GM12878 (cell line): Measurements from ENCODE around the gene TRIM8. TPM values are rescaled to one million over a fixed set of nuclear protein-coding genes. Genes with fewer than 3 reads are reported as not detected.

Source experiments
- ATAC-seq: fragments of 200-7000 bp; cut with Tn5 transposase; 3 replicates; pipeline ENCODE4 v1.9.1; 2020; ENCODE audit warnings: mild to moderate bottlenecking, moderate library complexity
- BruUV-seq: library from RNA; stranded (reverse); fragments of 400-500 nt; replicated peaks from 2 replicates; lab custom pipeline; 2021; lab: Mats Ljungman, UMichigan
- CTCF ChIA-PET: fragments of 300-600 bp; sonication (Branson Sonifier 250); formaldehyde crosslinking; extraction: SDS; loops from one replicate; lab custom pipeline; 2021; ENCODE audit warnings: inconsistent platforms; lab: Yijun Ruan, JAX
- POLR2A ChIA-PET: fragments of 350-600 bp; formaldehyde crosslinking; extraction: SDS; loops from one replicate; lab custom pipeline; 2021; ENCODE audit warnings: inconsistent platforms; lab: Charles Lee
- RAD21 ChIA-PET: fragments of 300-600 bp; sonication (Branson Sonifier 250); formaldehyde crosslinking; loops from one replicate; lab custom pipeline; 2023; ENCODE audit warnings: antibody characterized with exemption; ENCODE audit not compliant: unreplicated experiment; lab: Charles Lee
- SMC1A ChIA-PET: fragments of 300-600 bp; sonication (Branson Sonifier 250); formaldehyde crosslinking; loops from one replicate; lab custom pipeline; 2023; ENCODE audit not compliant: unreplicated experiment, uncharacterized antibody; lab: Charles Lee
- DNase-seq: peaks from one replicate; pipeline ENCODE4 v3.0.0-alpha.2; 2011; ENCODE audit warnings: low read depth, low spot score
- FAIRE-seq: peaks from 3 replicates; lab custom pipeline; 2011; peaks lifted over from hg19 to GRCh38; lab: Jason Lieb, UNC
- H2AFZ ChIP-seq: 2 replicates; pipeline ENCODE4 v1.6.0; 2011; ENCODE audit warnings: low read depth, low read length, control low read depth; ENCODE audit not compliant: control insufficient read depth
- H3K27ac ChIP-seq: 2 replicates; pipeline ENCODE4 v1.5.1; 2011; ENCODE audit warnings: control low read depth; ENCODE audit not compliant: control insufficient read depth, insufficient read depth
- H3K27me3 ChIP-seq, 2 experiments: replicated peaks in 1 of 2; 2 replicates each; pipeline versions ENCODE4 v1.6.0 to v1.6.1; 2011; ENCODE audit warnings: low read length in 1 of 2; ENCODE audit not compliant: control insufficient read depth in 2 of 2, insufficient read depth in 2 of 2
- H3K36me3 ChIP-seq, 2 experiments: 2 replicates each; pipeline ENCODE4 v1.5.1; 2011; ENCODE audit warnings: low read length in 1 of 2; ENCODE audit not compliant: control insufficient read depth in 2 of 2, insufficient read depth in 2 of 2
- H3K4me1 ChIP-seq: 2 replicates; pipeline ENCODE4 v1.6.1; 2011; ENCODE audit warnings: mild to moderate bottlenecking, low read length, moderate library complexity, mixed read lengths; ENCODE audit not compliant: control insufficient read depth, insufficient read depth
- H3K4me2 ChIP-seq: 2 replicates; pipeline ENCODE4 v1.6.0; 2011; ENCODE audit warnings: control low read depth; ENCODE audit not compliant: control insufficient read depth, insufficient read depth
- H3K4me3 ChIP-seq: fragments of 200-600 bp; sonication (generic); 2 replicates; pipeline ENCODE4 v1.5.1; 2016
- H3K79me2 ChIP-seq: 2 replicates; pipeline ENCODE4 v1.6.0; 2011; ENCODE audit warnings: low read length; ENCODE audit not compliant: control insufficient read depth, insufficient read depth
- H3K9ac ChIP-seq: 2 replicates; pipeline ENCODE4 v1.8.0; 2011; ENCODE audit warnings: low read length, control low read depth, mixed read lengths; ENCODE audit not compliant: control insufficient read depth, insufficient read depth
- H3K9me3 ChIP-seq: replicated peaks from 3 replicates; pipeline ENCODE4 v1.5.1; 2011; ENCODE audit warnings: mild to moderate bottlenecking, low read length; ENCODE audit not compliant: control insufficient read depth, insufficient read depth
- H4K20me1 ChIP-seq: 2 replicates; pipeline ENCODE4 v1.6.0; 2011; ENCODE audit not compliant: control insufficient read depth, insufficient read depth
- CHD2 ChIP-seq: IDR thresholded peaks from 2 replicates; pipeline ENCODE4 v1.6.1; 2011; ENCODE audit warnings: low read depth, low read length, improper control_type of control experiment, borderline replicate concordance
- DPF2 ChIP-seq: fragments of 450-650 bp; IDR thresholded peaks from 2 replicates; pipeline ENCODE4 v1.6.1; 2017; ENCODE audit warnings: mild to moderate bottlenecking
- GABPA ChIP-seq: IDR thresholded peaks from 2 replicates; pipeline ENCODE4 v1.6.1; 2014; ENCODE audit warnings: antibody characterized with exemption, low read depth, mild to moderate bottlenecking, inconsistent platforms
- GATAD2B ChIP-seq: fragments of 450-650 bp; conservative IDR thresholded peaks from 2 replicates; pipeline ENCODE4 v1.6.1; 2017; ENCODE audit warnings: low read depth, mild to moderate bottlenecking, moderate library complexity
- HCFC1 ChIP-seq: fragments of 150-350 bp; IDR thresholded peaks from 2 replicates; pipeline ENCODE4 v1.6.1; 2014; ENCODE audit warnings: low read length
- MYC ChIP-seq: IDR thresholded peaks from 2 replicates; pipeline ENCODE4 v1.6.1; 2011; ENCODE audit warnings: mild to moderate bottlenecking, low read length, moderate library complexity, inconsistent platforms; ENCODE audit not compliant: insufficient read depth, insufficient replicate concordance, insufficient read length, severe bottlenecking
- POLR2AphosphoS5 ChIP-seq: IDR thresholded peaks from 2 replicates; pipeline ENCODE4 v1.6.1; 2011; ENCODE audit warnings: mild to moderate bottlenecking, low read length, inconsistent platforms
- POU2F2 ChIP-seq: IDR thresholded peaks from 3 replicates; pipeline ENCODE4 v1.6.1; 2011; ENCODE audit warnings: low read depth, mild to moderate bottlenecking, low read length, borderline replicate concordance
- RAD21 ChIP-seq: IDR thresholded peaks from 2 replicates; pipeline ENCODE4 v1.6.1; 2011; ENCODE audit warnings: mild to moderate bottlenecking, low read depth, low read length, moderate library complexity; ENCODE audit not compliant: insufficient read depth
- RB1 ChIP-seq: fragments of 450-650 bp; formaldehyde crosslinking; IDR thresholded peaks from 2 replicates; pipeline ENCODE4 v1.6.1; 2017; ENCODE audit warnings: mild to moderate bottlenecking, borderline replicate concordance
- SP1 ChIP-seq: IDR thresholded peaks from one replicate; pipeline ENCODE4 v1.6.1; 2011; ENCODE audit warnings: low read depth, low read length
- WGBS: methylation state at CpG from one replicate; pipeline ENCODE4 v1.1.6; 2016; ENCODE audit warnings: low lambda C conversion rate; ENCODE audit not compliant: insufficient replicate concordance, insufficient coverage; ENCODE audit errors: missing lambda C conversion rate; 5-methylcytosine and 5-hydroxymethylcytosine counted together
- in situ Hi-C: fragments of 300-500 bp; cut with MboI; formaldehyde crosslinking; loops from 9 replicates; pipeline ENCODE4 v1.14.3; 2018; ENCODE audit warnings: mixed read lengths
- intact Hi-C: fragments of 100-400 bp; cut with micrococcal nuclease; formaldehyde crosslinking; loops from one replicate; pipeline ENCODE4 v1.14.2; 2022; ENCODE audit not compliant: unreplicated experiment
- polyA plus RNA-seq, 11 experiments: library from polyadenylated mRNA; depleted of rRNA in 4 of 11; unstranded in 6 of 11; stranded (reverse) in 5 of 11; fragments of >200 nt; fragmentation: Nextera tagmentation in 4 of 11; fragmentation: Illumina TruSeq in 1 of 11; extraction: Ambion mirVana in 4 of 11; extraction: Trizol in 1 of 11; gene quantifications; 1 replicate in 1 of 11; 2 replicates in 10 of 11; pipeline versions ENCODE4 v1.2.1 to v1.2.3, GENCODE V29; 2011 to 2016; ENCODE audit warnings: inconsistent platforms in 2 of 11, missing spikeins in 2 of 11, low read depth in 1 of 11
- total RNA-seq, 4 experiments: library from RNA; depleted of rRNA in 3 of 4; stranded (reverse); fragments of >200 nt in 3 of 4; fragmentation: Illumina TruSeq in 1 of 4; extraction: Trizol in 1 of 4; gene quantifications; 2 replicates each; pipeline versions ENCODE4 v1.2.1 to v1.2.3, GENCODE V29; 2013 to 2021

Gene TRIM8
- total and polyA plus RNA-seq, 10 of the 15 experiments (the other 5 are each of a cell fraction or from before 2014, with no cell fraction given), result 7.9 to 53.2 (median 24.6) TPM

DNA sequence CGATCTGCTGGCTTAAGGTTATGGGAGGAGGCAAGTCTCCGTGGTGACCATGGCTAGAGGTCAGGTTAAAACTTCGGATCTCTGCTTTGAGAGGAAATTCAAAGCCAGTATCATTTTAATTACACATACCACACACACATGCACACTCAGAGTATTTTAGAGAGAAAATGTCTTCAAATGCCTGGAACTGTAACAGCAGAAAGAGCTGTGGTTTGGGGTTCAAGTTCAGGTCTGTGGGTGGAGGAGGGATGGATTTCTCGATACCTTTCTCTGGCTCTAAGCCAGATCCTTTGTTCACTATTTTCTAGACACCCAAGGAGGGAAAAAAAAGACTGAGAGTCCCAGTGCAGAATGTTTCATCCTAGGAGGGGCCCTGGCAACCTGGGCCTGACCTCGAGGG is 37.4 kb downstream of the TRIM8 start:
- H3K36me3 ChIP-seq, result peaks cover 2 to 4% of the 10 kb centered on the region in 2 experiments; a peak in 3 of 4 replicates
- RAD21 ChIA-PET, result no interaction called here
- FAIRE-seq, result no peak
- H3K9ac ChIP-seq, result no peak overlapping the region
- H4K20me1 ChIP-seq, result no peaks in the 10 kb centered on the region
- H3K4me3 ChIP-seq, result no peak overlapping the region
- TF ChIP-seq GABPA, result no peak
- no peak for TF ChIP-seq CHD2
- TF ChIP-seq HCFC1, result no peak
- TF ChIP-seq RB1, result no peak
- TF ChIP-seq POU2F2, result no peak
- no peak for TF ChIP-seq GATAD2B
- TF ChIP-seq POLR2AphosphoS5, result no peak
- no peak for TF ChIP-seq DPF2
- TF ChIP-seq MYC, result no peak
- no peak for TF ChIP-seq RAD21
- no peak for TF ChIP-seq SP1
- H3K4me1 ChIP-seq, result peaks cover 4% of the 10 kb centered on the region; the same call in 1 of the 2 replicates
- POLR2A ChIA-PET, result no interaction called here
- no peak overlapping the region for H3K4me2 ChIP-seq
- H3K27ac ChIP-seq, result no peak overlapping the region
- H3K27me3 ChIP-seq, result no peaks in the 10 kb centered on the region
- intact Hi-C loops (no loop called here), in situ Hi-C loops (no loop called here)
- SMC1A ChIA-PET, result interaction anchor here (0.6 kb wide), 1 partner anchor 18 kb away, joined by 7 read pairs; no protein-coding TSS in a partner anchor
- WGBS, result 100% methylated on average over 5 of the region's 5 CpGs
- H3K9me3 ChIP-seq, result no peaks in the 10 kb centered on the region
- H2AFZ ChIP-seq, result no peak overlapping the region
- ATAC-seq, result no peak
- no TSS peak for BruUV-seq
- CTCF ChIA-PET, result no interaction called here
- DNase-seq, result no peak
- H3K79me2 ChIP-seq, result no peaks in the 10 kb centered on the region
